BJ (cell line): ENCODE data around the gene COL4A1. TPM values are rescaled to one million over a fixed set of nuclear protein-coding genes. Genes with fewer than 3 reads are reported as not detected.

Experiments used
- CTCF ChIA-PET: fragments of 350-600 bp; formaldehyde crosslinking; extraction: SDS; loops from one replicate; lab custom pipeline; 2021; ENCODE audit warnings: antibody characterized with exemption, inconsistent platforms; lab: Yijun Ruan, JAX
- POLR2A ChIA-PET: fragments of 300-600 bp; sonication (Branson Sonifier 250); formaldehyde crosslinking; extraction: SDS; loops from one replicate; lab custom pipeline; 2021; ENCODE audit warnings: antibody characterized with exemption; lab: Charles Lee
- DNase-seq: peaks from one replicate; pipeline ENCODE4 v3.0.0-alpha.2; 2011; ENCODE audit warnings: low read depth
- H3K27me3 ChIP-seq: 2 replicates; pipeline ENCODE4 v1.6.0; 2011; ENCODE audit warnings: low read length; ENCODE audit not compliant: control insufficient read depth, insufficient read depth
- H3K36me3 ChIP-seq: 2 replicates; pipeline ENCODE4 v1.5.1; 2011; ENCODE audit warnings: low read length; ENCODE audit not compliant: control insufficient read depth, insufficient read depth
- H3K4me3 ChIP-seq: 2 replicates; pipeline ENCODE4 v1.5.1; 2011; ENCODE audit warnings: low read depth, mild to moderate bottlenecking, control low read depth, low read length
- polyA plus RNA-seq: library from polyadenylated mRNA; depleted of rRNA; stranded (reverse); fragments of >200 nt; gene quantifications from 2 replicates; pipeline ENCODE4 v1.2.3, GENCODE V29; 2011
- TF ChIP-seq, protein P1 (sequence below): IDR thresholded peaks from 2 replicates; pipeline ENCODE4 v1.5.1; 2011; ENCODE audit warnings: low read depth, mild to moderate bottlenecking, control low read depth, inconsistent platforms, low read length, moderate library complexity; ENCODE audit not compliant: insufficient read depth

The COL4A1 gene
- polyA plus RNA-seq, 1 experiment: 375 TPM

GRCh38 chr13:110293037-110293436 is 13.9 kb downstream of the COL4A1 start:
- TF ChIP-seq, protein P1, sequence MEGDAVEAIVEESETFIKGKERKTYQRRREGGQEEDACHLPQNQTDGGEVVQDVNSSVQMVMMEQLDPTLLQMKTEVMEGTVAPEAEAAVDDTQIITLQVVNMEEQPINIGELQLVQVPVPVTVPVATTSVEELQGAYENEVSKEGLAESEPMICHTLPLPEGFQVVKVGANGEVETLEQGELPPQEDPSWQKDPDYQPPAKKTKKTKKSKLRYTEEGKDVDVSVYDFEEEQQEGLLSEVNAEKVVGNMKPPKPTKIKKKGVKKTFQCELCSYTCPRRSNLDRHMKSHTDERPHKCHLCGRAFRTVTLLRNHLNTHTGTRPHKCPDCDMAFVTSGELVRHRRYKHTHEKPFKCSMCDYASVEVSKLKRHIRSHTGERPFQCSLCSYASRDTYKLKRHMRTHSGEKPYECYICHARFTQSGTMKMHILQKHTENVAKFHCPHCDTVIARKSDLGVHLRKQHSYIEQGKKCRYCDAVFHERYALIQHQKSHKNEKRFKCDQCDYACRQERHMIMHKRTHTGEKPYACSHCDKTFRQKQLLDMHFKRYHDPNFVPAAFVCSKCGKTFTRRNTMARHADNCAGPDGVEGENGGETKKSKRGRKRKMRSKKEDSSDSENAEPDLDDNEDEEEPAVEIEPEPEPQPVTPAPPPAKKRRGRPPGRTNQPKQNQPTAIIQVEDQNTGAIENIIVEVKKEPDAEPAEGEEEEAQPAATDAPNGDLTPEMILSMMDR: no peak
- peaks cover 3% of the 10 kb centered on the region for H3K36me3 ChIP-seq
- H3K4me3 ChIP-seq: no peak overlapping the region
- DNase-seq: no peak
- POLR2A ChIA-PET: no interaction called here
- CTCF ChIA-PET: no interaction called here
- no peaks in the 10 kb centered on the region for H3K27me3 ChIP-seq

GRCh38 chr13:110291286-110291685 is 15.7 kb downstream of the COL4A1 start:
- no peak overlapping the region for H3K4me3 ChIP-seq
- TF ChIP-seq, protein P1: no peak
- POLR2A ChIA-PET: interaction anchor here (0.5 kb wide), 1 partner anchor 78 kb away, joined by 5 read pairs; no protein-coding TSS in a partner anchor
- CTCF ChIA-PET: interaction anchor here (1.4 kb wide), 2 partner anchors 43 to 69 kb away, joined by 3 to 4 read pairs; no protein-coding TSS in a partner anchor
- H3K36me3 ChIP-seq: peaks cover 3% of the 10 kb centered on the region
- DNase-seq: no peak
- no peaks in the 10 kb centered on the region for H3K27me3 ChIP-seq

DNA sequence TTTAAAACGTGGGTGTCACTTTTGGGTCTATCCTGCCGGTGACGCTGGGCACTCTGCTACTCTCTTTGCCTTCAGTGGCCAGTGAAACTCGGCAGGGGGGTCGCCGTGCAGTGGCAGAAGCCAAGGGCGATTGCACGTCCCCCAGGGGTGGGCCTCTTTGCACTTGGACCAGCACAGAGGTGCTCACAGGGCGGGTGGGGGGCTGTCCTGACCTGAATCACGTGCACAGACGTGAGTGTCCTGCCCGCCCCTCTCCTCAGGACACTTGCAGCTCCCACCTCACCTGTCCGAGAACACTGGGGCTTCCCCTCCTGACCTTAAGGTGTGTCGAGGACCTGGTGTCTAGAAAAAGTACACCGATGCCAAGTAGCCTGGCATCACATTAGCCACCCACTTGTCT is 16.1 kb downstream of the COL4A1 start:
- TF ChIP-seq, protein P1: no peak
- POLR2A ChIA-PET: no interaction called here
- no peaks in the 10 kb centered on the region for H3K27me3 ChIP-seq

GRCh38 chr13:110290153-110290552 is 16.8 kb downstream of the COL4A1 start:
- POLR2A ChIA-PET: no interaction called here

More for the DNA sequence above, 16.1 kb downstream of the COL4A1 start:
- no peak for DNase-seq
- CTCF ChIA-PET: interaction anchor here (1.4 kb wide), 1 partner anchor 43 kb away, joined by 3 read pairs; no protein-coding TSS in a partner anchor
- Histone ChIP-seq H3K36me3 (peaks cover 4% of the 10 kb centered on the region), H3K4me3 (no peak overlapping the region)

GRCh38 chr13:110289661-110290060 is 17.3 kb downstream of the COL4A1 start:
- TF ChIP-seq, protein P1: no peak
- Histone ChIP-seq H3K4me3 (no peak overlapping the region), H3K27me3 (no peaks in the 10 kb centered on the region), H3K36me3 (peaks cover 4% of the 10 kb centered on the region)
- no peak for DNase-seq
- CTCF ChIA-PET: no interaction called here
- POLR2A ChIA-PET: no interaction called here

More at GRCh38 chr13:110290153-110290552, 16.8 kb downstream of the COL4A1 start:
- H3K4me3 ChIP-seq: no peak overlapping the region
- CTCF ChIA-PET: no interaction called here
- no peak for DNase-seq
- no peaks in the 10 kb centered on the region for H3K27me3 ChIP-seq
- peaks cover 4% of the 10 kb centered on the region for H3K36me3 ChIP-seq
- TF ChIP-seq, protein P1: no peak
